ENCODE measurements around the gene TRIM15. TPM values are rescaled to one million over a fixed set of nuclear protein-coding genes. Genes with fewer than 3 reads are reported as not detected.

TRIM15 gene
- total RNA-seq: not detected in 2 replicates

DNA sequence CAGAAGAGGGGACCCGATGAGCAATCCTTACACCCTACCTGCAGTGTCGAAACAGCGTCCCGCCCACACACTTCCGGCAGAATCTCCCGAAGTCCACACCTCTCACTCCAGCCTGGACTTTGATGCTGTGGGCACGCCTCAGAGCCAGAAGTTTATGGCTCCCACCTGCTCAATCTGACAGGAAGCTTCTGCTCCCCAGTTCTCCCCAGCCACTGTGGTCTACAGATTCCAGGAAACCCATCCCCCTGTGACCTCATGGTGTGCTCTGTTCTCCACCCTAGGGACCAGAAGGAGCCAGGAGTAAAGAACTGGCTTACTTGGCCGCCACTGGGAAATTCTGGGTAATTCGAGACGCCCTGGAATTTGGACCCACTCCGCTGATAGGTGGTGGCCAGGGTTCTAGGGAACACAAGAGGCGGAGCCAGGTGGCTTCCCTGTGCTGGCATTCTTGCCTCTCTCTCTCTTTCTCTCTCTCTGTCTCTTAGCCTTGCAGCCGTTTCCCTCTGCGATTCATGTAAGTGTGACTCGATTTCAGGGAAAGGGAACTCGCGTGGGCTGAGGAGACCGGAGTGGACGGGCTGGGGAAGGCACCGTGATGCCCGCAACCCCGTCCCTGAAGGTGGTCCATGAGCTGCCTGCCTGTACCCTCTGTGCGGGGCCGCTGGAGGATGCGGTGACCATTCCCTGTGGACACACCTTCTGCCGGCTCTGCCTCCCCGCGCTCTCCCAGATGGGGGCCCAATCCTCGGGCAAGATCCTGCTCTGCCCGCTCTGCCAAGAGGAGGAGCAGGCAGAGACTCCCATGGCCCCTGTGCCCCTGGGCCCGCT lies at the start of gene TRIM15:
TRIM15 (plus strand) TSS at position 457 of the 828 bp plus-strand sequence; CDS start at position 596, 139 bp downstream.

DNA sequence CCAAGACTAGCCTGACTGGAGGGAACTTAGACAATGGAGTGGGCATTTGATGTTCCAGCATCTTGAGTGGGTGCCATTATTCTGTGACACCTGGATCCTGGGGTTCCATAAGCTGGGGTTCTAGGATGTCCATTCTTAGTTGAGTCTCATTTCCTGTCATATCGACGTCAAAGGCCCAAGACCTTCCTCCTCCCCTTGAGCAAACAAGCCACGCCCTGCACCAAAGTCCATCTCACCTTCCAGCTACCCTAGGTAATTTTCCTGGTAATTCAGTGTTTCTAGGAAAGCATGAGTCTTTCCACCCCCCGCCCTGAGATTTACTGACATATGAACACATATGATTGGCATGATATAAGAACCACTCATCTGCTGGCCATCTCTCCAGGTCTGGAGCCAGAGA lies 27.6 kb upstream of the TRIM15 start, which contains the start of gene TRIM40:
TRIM40 (plus strand) TSS at position 384 of the 400 bp plus-strand sequence. CDS start 897 bp downstream, outside the sequence.

DNA sequence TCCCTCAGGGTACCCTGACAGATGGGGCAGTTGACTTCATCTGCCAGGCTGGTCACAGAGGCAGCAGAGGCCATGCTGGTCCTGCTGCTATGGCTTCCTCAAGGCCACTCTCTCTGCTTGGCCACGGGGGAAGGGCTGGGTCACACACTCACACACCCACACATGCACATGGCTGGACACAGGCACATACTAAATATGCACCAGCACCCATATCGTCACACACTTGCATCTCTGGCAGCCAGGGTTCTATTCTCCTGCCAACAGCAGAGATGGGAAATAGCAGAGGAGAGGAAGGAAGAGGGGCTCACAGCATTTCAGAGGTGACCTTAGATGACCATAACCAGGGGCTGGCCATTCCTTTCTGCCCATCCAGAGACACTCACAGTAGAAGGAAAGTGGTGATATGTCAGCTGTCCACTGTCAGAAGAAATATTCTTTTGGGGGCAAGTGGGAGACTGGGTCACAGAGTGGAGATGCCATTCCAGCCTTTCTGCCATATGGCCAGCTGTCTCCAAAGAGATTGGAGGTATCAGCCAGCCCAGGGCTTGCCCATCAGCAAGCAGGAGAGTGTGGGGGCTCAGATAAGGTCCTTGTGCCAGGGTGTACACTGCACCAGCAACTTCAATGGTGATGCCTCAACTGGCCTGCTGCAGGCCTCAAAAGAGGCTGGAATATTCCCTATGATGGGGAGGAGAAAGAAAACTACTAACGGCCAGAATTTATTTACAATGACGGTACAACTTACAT lies 2.4 kb upstream of the TRIM15 start, which contains the start of gene TRIM10:
TRIM10 (minus strand) TSS at position 427 of the 747 bp plus-strand sequence; CDS start at position 74, 353 bp downstream.

DNA sequence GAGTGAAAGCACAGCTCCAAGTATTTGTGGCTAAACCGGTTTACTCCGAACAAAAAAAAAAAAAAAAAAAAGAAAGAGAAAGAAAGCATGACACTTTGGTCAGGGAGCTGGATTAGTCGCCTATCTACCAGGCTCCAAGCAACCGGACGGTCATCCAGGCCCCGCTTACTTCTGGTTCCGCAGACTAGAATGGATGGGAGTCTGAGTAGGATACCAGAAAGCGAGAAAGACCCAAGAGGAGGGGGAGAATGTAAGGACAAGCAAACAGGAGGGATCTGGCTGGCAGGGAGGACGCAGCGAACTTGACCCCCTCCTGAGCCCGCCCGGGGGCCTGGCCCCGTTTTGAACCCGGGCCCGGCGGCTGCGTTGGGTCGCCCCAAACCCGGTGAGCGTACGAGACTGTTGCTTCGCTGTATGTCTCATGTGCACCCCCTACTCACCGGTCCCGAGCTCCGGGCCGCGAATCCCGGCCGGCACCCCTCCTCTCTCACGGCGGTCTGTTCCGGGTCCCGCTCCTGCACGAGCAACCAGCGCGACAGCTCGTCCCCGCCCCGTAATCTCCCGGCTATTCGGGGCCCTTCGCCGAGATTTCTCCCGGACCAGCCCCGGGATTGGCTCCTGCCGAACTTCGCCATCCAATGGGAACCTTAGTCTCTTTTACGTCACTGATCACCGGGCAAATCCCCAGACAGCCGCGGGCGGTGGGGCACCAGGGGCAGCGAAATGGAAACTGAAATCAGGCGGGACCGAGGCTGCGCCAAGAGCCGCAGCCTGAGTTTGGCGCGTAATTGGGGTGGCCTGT lies 49.7 kb downstream of the TRIM15 start, which contains the start of gene TRIM26:
TRIM26 (minus strand) TSS at position 542 of the 802 bp plus-strand sequence. CDS start 14,303 bp downstream, outside the sequence.

Other genes with a start within 250 kb of the TRIM15 start
- gene HLA-A, start 221.0 kb upstream of the TRIM15 start, total RNA-seq: 804 and 1,185 TPM in 2 replicates
- 26.9 and 35.3 TPM in 2 replicates for gene POLR1H, start 102.3 kb upstream of the TRIM15 start, total RNA-seq
- gene PPP1R11, start 96.3 kb upstream of the TRIM15 start, total RNA-seq: 8.9 and 15.9 TPM in 2 replicates
- gene RNF39, start 87.8 kb upstream of the TRIM15 start, total RNA-seq: not detected in 2 replicates
- not detected in 2 replicates for gene TRIM31, start 50.5 kb upstream of the TRIM15 start, total RNA-seq
- not detected in 2 replicates for gene TRIM40, start 27.4 kb upstream of the TRIM15 start, total RNA-seq
- gene TRIM10, start 2.3 kb upstream of the TRIM15 start, total RNA-seq: not detected in 2 replicates
- gene TRIM26, start 49.9 kb downstream of the TRIM15 start, total RNA-seq: 19.8 and 32.6 TPM in 2 replicates
- 6.3 and 8.8 TPM in 2 replicates for gene TRIM39, start 163.4 kb downstream of the TRIM15 start, total RNA-seq
- 15.1 and 18.3 TPM in 2 replicates for gene RPP21, start 181.6 kb downstream of the TRIM15 start, total RNA-seq